Ramos (cell line): Measurements from ENCODE around the gene SHB.

ENCODE experiments used
- in situ Hi-C: fragments of 300-500 bp; cut with MboI; formaldehyde crosslinking; loops from one replicate; pipeline ENCODE4 v1.14.3; 2022; ENCODE audit warnings: low sequenced_read_pairs; ENCODE audit not compliant: unreplicated experiment

The SHB gene

GRCh38 chr9:37946971-37947370 lies 122.1 kb downstream of the SHB start:
- in situ Hi-C loops = no loop called here

- in situ Hi-C loops = no loop called here
Observed at GRCh38 chr9:37946041-37946440, 123.0 kb downstream of the SHB start.

GRCh38 chr9:37944671-37945481 lies 124.2 kb downstream of the SHB start:
- in situ Hi-C loops = no loop called here

- in situ Hi-C loops = no loop called here
Observed at GRCh38 chr9:37944266-37944650, 124.8 kb downstream of the SHB start.

GRCh38 chr9:37943345-37944265 lies 125.4 kb downstream of the SHB start:
- in situ Hi-C loops = no loop called here

GRCh38 chr9:37942621-37943344 lies 126.2 kb downstream of the SHB start:
- in situ Hi-C loops = no loop called here

- in situ Hi-C loops = no loop called here
Observed at GRCh38 chr9:37941253-37941652, 127.8 kb downstream of the SHB start.

GRCh38 chr9:37939575-37940095 lies 129.4 kb downstream of the SHB start:
- in situ Hi-C loops = no loop called here

GRCh38 chr9:37938121-37938891 lies 130.7 kb downstream of the SHB start:
- in situ Hi-C loops = no loop called here

- in situ Hi-C loops = no loop called here
Observed at GRCh38 chr9:37937366-37937765, 131.7 kb downstream of the SHB start.

GRCh38 chr9:37936965-37937364 lies 132.1 kb downstream of the SHB start:
- in situ Hi-C loops = no loop called here

- in situ Hi-C loops = no loop called here
Observed at GRCh38 chr9:37936376-37936775, 132.7 kb downstream of the SHB start.

GRCh38 chr9:37935096-37935495 lies 133.9 kb downstream of the SHB start:
- in situ Hi-C loops = no loop called here

GRCh38 chr9:37931592-37931991 lies 137.4 kb downstream of the SHB start:
- in situ Hi-C loops = no loop called here

- in situ Hi-C loops = no loop called here
Observed at GRCh38 chr9:37929441-37929895, 139.6 kb downstream of the SHB start.

GRCh38 chr9:37928552-37929430 lies 140.2 kb downstream of the SHB start:
- in situ Hi-C loops = no loop called here

GRCh38 chr9:37927601-37928551 lies 141.2 kb downstream of the SHB start:
- in situ Hi-C loops = no loop called here

GRCh38 chr9:37927132-37927531 lies 141.9 kb downstream of the SHB start:
- in situ Hi-C loops = no loop called here
